ENCODE results near the gene SLC16A4. TPM values are rescaled to one million over a fixed set of nuclear protein-coding genes. Genes with fewer than 3 reads are reported as not detected.
"Not testable (repeated sequence)": the region's sequence is repeated elsewhere in the genome, so short reads cannot be mapped to it uniquely, and the experiment has no call there.

SLC16A4 gene
- total RNA-seq, 1 donor from 2014 or later, result 2.6 TPM

DNA sequence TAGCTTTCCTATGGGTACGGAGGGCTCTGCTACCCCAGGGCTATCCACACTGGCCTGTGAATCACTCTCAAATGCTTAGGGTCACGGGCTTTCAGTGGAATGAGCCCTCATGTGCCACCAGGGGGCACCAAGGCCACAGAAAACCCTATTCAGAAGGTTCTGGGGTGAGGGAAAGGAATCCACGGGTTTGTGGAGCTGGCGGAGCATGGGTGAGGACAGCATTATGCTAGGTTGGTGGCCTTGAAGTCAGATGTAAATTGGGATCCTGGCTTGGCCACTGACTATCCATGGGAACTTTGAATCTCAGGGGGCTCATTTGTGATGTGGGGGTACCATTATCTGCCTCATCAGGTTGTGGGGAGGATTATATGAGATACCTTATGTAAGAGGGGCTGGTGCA is 21.8 kb upstream of the SLC16A4 start:
- peak; percentile 79 for DNase-seq (ENCODE audit: missing footprints)
- ATAC-seq, result peak; percentile 75
- intact Hi-C loops (cut with DNase I), result loop anchor here (1.0 to 2.0 kb wide), 2 partner anchors 48 to 82 kb away; no protein-coding TSS in a partner anchor

DNA sequence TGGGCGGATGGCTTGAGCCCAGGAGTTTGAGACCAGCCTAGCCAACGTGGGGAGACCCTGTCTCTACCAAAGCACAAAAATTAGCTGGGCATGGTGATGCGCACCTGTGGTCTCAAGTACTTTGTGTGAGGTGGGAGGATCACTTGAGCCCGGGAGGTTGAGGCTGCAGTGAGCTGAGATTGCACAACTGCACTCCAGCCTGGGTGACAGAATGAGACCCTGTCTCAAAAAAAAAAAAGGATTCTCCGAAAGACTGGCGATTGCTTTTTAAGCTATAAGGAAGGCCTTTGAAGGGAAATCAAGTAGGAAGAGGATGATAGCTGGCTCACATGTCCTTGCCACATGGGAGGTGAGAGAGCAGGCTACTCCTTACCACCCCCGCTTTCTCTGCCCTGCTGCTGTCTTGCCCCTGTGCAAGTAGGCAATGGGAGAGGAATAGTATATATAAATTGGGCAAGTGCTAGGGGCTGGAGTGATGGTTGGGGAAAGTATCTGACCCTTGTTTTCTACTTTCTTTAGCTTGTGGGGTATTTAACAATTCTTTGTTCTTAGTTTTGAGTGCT is 20.4 kb upstream of the SLC16A4 start:
- intact Hi-C loops (cut with DNase I), result no loop called here
- DNase-seq (ENCODE audit: missing footprints) (no peak), ATAC-seq (no peak)

DNA sequence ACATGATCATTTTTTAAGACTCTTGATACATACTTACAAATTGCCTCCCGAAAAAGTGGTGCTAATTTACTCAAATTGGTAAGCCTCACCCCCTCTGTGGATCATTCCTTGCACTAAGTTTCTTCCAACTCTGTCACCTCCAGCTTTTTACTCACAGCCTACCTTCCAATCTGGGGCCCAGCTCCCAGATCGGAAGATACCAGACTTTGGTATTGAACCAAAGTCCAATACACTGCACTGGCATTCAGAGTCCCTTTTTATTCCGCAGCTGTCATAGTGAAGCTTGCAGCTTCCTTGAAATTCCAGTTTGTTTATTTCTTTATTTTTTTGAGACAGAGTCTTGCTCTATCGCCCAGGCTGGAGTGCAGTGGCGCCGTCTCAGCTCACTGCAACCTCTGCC is 18.5 kb upstream of the SLC16A4 start:
- intact Hi-C loops (cut with DNase I), result loop anchor here (5.0 kb wide), 1 partner anchor 202 kb away; no protein-coding TSS in a partner anchor
- ATAC-seq (no peak), DNase-seq (ENCODE audit: missing footprints) (no peak)

DNA sequence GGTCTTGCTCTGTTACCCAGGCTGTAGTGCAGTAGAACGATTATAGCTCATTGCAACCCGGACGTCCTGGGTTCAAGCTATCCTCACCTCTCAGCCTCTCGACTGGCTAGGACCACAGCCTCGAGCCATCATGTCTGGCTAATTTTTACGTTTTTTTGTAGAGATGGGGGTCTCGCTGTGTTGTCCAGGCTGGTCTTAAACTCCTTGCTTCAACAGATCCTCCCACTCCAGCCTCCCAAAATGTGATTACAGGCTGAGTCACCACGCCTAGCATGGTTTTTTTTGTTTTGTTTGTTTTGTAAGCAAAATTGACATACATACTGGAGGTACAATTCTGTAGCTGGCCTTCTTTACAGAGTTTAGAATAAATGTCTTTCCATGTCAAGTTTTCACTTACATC is 17.7 kb upstream of the SLC16A4 start:
- ATAC-seq, result no peak
- intact Hi-C loops (cut with DNase I), result loop anchor here (5.0 kb wide), 1 partner anchor 201 kb away; no protein-coding TSS in a partner anchor
- no peak for DNase-seq (ENCODE audit: missing footprints)

DNA sequence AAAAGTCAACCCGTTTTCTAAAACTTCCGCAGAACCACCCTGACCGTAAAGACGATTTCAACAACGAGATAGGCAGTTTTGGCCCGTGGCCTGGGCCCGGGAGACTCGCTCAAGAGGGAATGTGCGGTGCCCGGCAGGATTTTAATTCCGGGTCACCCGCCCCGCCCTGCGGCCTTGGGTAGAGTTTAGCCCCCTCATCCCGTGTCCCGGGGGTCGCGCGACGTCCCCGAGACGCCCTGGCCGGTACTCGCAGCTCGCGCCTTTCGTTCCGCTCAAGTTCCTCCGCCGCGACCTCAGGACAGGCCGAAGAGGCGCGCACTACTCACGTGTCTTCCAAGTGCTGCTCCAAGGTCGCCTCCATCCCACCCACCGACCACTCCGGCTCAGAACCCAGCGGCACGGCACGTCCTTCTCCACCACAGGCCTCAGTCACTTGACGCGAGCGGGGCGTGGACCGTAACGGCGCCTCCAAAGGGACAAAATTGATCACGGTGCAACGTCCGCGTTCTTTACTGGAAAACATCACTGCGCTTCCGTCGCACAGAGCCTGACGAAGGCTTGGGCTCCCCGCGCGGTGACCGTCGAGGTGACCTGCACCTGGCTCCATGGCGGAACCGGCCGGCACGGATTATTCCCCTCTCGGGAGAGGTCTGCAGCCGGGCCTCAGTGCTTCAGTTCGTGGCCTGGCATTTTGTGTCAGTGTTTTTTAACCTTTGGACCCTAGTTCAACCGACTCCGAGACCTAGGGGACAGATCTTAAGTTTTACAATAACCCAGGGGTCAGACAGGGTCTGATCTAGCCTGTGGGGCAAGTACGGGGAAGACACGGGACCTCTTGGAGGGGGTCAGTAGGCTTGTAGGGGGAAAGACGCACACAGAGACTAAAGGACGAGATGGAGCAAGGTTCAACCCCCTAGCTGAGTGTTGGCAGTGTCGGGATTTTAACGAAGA is 16.7 kb upstream of the SLC16A4 start, which contains the start of gene LAMTOR5:
TSS of gene LAMTOR5 (minus strand) at position 435 of the 951 bp plus-strand sequence. CDS start at position 361, 74 bp downstream.
- DNase-seq (ENCODE audit: missing footprints), result peak; percentile 97
- peak; percentile 96 for ATAC-seq
- intact Hi-C loops (cut with DNase I), result loop anchor here (1.0 to 5.0 kb wide), 2 partner anchors 68 to 200 kb away; partner anchors contain the start of gene RBM15

DNA sequence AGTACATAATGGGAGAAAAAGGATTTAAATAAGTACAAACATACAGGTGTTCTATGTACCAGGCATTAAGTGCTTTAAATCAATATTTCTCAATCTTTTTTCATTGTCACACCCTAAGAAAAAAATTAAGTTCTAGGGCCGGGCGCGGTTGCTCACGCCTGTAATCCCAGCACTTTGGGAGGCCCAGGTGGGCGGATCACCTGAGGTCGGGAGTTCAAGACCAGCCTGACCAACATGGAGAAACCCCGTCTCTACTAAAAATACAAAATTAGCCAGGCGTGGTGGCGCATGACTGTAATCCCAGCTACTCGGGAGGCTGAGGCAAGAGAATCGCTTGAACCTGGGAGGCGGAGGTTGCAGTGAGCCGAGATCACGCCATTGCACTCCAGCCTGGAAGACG is 15.6 kb upstream of the SLC16A4 start:
- intact Hi-C loops (cut with DNase I), result loop anchor here (5.0 kb wide), 1 partner anchor 199 kb away; no protein-coding TSS in a partner anchor
- ATAC-seq; DNase-seq (ENCODE audit: missing footprints): not testable (repeated sequence)

DNA sequence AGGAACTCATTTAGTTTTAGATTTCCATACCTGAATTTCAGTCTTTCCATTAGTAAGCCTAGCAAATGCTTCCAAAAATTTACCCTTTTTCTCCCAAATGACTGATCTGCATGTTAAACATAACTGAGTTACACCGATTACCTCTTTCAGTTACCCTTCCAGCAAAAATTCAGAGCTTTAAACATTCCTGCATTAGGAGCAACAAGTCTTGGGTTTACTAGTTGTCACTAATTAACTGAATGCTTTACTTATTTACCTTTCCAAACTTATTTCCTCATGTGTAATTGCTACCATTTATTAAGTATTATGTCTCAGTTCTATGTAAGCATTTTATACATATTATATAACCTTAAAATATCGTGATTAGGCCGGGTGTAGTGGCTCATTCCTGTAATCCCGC is 13.6 kb upstream of the SLC16A4 start:
- DNase-seq (ENCODE audit: missing footprints) (no peak), ATAC-seq (no peak)
- intact Hi-C loops (cut with DNase I), result no loop called here

DNA sequence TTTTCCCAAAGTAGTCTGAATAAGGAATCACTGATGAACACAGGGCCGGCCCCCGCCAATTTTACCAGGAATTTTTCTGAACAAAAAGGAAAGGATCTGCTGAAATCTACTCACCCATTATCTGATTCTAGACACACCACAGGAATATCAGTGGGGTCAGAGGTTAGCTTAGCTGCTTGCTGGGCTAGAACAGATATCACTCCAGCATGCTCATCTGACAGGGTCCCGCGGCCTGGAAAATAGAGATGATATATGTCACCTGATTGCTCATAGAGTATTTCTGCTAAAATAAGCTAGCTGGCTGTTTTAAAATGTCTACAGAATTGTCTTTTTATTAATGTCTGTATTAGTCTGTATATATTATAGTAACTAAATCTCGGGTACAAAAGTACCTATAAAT is 13.0 kb upstream of the SLC16A4 start:
- ATAC-seq, result no peak
- intact Hi-C loops (cut with DNase I), result no loop called here
- no peak for DNase-seq (ENCODE audit: missing footprints)

DNA sequence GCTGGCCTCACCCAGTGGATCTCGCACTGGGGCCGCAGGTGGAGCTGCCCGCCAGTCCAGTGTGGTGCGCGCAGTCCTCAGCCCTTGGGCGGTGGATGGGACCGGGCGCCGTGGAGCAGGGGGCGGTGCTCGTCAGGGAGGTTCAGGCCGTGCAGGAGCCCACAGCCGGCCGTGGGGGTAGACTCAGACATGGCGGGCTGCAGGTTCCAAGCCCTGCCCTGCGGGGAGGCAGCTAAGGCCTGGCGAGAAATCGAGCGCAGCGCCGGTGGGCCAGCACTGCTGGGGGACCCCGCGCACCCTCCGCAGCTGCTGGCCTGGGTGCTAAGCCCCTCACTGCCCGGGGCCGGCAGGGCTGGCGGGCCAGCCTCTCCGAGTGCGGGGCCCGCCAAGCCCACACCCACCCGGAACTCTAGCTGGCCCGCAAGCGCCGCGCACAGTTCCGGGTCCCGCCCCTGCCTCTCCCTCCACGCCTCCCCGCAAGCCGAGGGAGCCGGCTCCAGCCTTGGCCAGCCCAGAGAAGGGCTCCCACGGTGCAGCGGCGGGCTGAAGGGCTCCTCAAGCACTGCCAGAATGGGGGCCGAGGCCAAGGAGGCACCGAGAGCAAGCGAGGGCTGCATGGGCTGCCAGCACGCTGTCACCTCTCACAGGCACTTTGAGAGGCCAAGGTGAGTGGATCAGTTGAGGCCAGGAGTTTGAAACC is 5.6 kb upstream of the SLC16A4 start:
- not testable (repeated sequence) for ATAC-seq

DNA sequence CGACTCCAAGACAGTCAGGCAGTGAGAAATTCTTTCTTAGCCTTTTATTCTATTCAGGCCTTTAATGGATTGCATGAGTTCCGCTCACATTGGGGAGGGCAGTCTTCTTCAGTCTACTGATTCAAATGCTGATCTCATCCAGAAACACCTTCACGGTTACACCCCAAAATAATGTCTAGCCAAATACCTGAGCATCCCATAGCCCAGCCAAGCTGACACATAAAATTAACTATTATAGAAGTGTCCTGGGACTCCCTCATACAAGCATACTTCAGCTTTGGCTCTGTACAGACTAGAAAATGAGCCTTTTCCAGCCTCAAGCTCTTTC is 3.6 kb upstream of the SLC16A4 start:
- intact Hi-C loops (cut with DNase I), result no loop called here
- ATAC-seq (no peak), DNase-seq (ENCODE audit: missing footprints) (no peak)

More for the DNA sequence above, 5.6 kb upstream of the SLC16A4 start:
- DNase-seq (ENCODE audit: missing footprints); intact Hi-C loops (cut with DNase I): not testable (repeated sequence)

DNA sequence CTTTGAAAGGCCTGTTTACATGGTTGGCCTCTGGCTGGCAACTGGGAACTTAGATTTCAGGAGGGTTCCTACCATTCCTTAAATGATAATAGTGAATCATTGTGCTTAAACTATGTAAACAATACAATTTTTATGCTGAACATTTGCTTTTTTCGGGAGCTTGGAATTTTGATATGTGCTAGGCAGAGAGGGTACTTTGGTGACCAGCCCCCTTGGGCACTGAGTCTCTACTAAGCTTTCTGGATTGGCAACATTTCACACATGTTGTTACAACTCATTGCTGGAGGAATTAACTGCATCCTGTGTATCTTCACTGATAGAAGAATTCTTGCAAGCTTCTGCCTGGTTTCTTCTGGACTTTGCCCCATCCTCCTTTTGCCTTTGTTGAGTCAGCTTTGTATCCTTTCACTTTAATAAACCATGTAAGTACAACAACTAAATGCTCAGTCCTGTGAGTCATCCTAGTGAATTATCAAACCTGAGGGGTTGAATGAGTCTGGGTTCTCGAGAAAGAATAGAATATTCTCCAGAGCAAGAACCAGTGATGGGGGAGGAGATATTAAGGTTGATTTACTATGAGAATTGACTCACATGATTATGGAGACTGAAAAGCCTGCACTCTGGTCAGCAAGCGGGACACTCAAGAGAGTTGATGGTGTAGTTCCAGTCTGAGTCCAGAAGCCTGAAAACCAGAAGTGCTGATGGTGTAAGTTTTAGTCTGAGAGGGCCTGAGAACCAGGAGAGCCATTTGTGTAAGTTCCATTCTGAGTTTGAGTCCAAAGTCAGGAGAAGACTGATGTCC is 3.1 kb upstream of the SLC16A4 start:
- no peak for DNase-seq (ENCODE audit: missing footprints)
- intact Hi-C loops (cut with DNase I), result no loop called here
- ATAC-seq, result no peak

DNA sequence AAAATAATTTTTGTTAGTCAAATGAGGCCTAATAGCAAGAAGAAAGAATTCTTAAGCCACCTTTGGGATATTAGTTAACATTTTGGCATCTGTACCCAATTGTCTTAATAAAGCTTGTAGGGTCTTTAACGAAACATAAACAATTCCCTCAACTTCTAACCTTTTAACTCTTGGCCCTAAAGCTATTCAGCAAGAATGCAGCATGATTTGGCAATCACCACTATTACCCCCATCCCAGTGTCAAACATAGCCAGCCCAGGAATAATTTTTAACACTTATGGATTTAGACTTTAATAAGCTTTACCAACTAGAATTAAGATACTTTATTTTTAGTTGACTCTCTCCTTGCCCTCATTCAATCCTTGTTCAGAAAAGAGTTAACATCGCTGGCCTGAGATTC is 2.5 kb upstream of the SLC16A4 start:
- intact Hi-C loops (cut with DNase I), result no loop called here
- no peak for ATAC-seq
- no peak for DNase-seq (ENCODE audit: missing footprints)

DNA sequence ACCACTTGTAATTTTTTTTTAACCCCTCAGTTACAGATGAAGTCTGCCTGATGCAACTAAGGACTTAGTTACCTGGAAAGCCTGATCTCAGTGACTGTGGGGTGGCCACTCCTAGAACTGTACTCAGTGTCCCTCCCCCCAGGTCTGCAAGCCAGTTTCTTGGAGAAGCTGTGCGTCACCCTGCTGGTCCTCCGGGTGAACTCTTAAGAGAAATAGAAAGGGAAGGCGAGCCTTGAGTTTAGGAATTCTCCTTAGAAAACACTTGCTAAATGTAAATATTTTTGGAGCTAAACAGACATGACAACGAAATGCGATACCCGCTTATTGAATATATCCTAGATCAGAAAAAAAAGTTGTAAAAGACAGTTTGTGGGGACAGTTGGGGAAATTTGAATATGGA is 730 bp downstream of the SLC16A4 start:
- ATAC-seq (peak; percentile 77), DNase-seq (ENCODE audit: missing footprints) (no peak)
- intact Hi-C loops (cut with DNase I), result no loop called here

DNA sequence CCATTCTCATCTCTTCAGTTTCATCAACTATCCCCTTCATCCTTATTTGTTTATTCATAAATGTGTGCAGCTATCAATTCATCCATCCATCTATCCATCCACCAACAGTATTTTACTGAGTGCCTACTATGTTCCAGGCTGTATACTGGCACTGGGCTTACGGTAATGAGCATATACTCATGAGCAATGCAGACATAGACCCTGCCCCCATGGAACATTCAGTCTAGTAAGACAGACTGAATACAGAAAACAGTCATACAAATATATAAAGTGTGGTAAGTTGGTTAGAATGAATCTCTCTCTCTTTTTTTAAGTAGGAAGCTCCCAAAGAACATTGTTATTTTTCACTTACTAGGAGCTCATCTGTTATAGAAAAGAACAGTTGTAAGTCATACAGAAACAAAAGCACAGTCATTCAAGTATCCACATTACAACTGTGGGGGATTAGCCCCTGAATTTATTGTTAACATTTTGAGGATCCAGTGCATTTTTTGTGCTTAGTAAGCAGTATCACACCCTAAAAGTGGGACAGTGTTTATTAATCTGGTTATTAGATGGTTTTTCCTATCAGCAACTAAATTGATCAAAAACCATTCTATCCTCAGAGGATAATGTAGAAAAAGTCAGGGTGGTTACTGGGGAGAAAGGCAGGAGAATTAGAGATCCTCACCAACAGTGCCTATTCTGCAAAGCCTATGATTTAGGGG is 3.6 kb downstream of the SLC16A4 start:
- intact Hi-C loops (cut with DNase I), result no loop called here
- ATAC-seq, result no peak

DNA sequence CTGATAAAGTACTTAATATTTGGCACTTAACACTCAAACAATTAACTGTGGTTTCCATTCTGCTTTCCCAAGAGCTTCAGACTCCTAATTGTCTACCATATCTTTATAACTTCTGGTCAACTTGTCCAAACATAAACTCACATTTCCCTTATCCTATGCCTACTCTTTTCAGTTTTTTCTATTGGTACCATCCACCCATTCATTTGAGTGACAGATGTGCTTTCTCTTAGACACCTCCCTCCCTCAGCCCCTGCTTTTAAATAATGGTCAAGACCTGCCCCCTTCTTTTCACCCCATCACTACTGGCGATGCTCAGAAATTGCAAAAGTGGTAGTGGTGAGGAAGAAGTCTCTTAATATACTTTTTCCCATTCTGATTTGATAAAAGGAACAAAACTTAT is 5.5 kb downstream of the SLC16A4 start:
- DNase-seq (ENCODE audit: missing footprints), result no peak

More for the DNA sequence above, 3.6 kb downstream of the SLC16A4 start:
- no peak for DNase-seq (ENCODE audit: missing footprints)

DNA sequence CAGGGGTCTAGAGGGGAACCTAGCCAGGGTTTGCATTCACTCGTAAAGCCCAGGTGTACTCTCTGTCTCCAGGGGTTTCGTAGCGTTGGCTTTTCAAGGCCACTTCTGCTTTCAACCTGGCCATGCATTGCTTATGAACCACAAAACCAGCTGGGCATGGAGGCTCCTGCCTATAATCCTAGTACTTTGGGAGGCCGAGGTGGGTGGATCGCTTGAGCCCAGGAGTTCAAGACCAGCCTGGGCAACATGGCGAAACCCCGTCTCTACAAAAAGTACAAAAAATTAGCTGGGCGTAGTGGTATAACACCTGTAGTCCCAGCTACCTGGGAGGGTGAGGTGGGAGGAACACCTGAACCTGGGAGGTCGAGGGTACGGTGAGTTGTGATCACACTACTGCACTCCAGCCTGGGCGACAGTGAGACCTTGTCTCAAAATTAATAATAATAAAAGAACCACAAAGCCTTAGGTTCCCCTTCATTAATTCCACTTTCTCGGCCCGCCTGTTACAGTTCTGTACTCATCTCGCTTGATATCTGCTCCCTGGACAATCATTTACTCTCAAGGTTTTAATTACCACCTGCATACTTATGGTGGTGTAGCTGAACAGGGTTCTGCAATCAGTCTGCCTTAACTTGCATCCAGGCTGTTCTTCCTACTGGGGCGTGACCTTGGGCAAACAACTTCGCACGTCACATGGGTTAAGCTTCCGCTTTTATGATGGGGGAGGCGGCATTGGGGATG is 6.1 kb downstream of the SLC16A4 start:
- intact Hi-C loops (cut with DNase I), result no loop called here
- no peak for ATAC-seq
- no peak for DNase-seq (ENCODE audit: missing footprints)

More for the DNA sequence above, 5.5 kb downstream of the SLC16A4 start:
- intact Hi-C loops (cut with DNase I), result no loop called here
- ATAC-seq, result no peak

Data from Right ventricle myocardium inferior (tissue), 1 donor.